ENCODE data around the gene SLC44A3.

SLC44A3 gene

GRCh38 chr1:94819238-94819944, 766 bp upstream of the SLC44A3 start:
- no peak for TF ChIP-seq CTCF (IDR thresholded peaks at IDR 0.05; ENCODE audit: low read depth, low read length, missing control alignments)
- no peak overlapping the region for H3K4me3 ChIP-seq (ENCODE audit: low read depth, low read length)
- no peak for DNase-seq (ENCODE audit: low read depth)

GRCh38 chr1:94820936-94821335, 779 bp downstream of the SLC44A3 start:
- no peak for TF ChIP-seq CTCF (IDR thresholded peaks at IDR 0.05; ENCODE audit: low read depth, low read length, missing control alignments)
- no peak for DNase-seq (ENCODE audit: low read depth)
- no peak overlapping the region for H3K4me3 ChIP-seq (ENCODE audit: low read depth, low read length)

GRCh38 chr1:94821636-94822305, 1.6 kb downstream of the SLC44A3 start:
- no peak overlapping the region for H3K4me3 ChIP-seq (ENCODE audit: low read depth, low read length)
- TF ChIP-seq CTCF (IDR thresholded peaks at IDR 0.05; ENCODE audit: low read depth, low read length, missing control alignments): no peak
- DNase-seq (ENCODE audit: low read depth): no peak

- TF ChIP-seq CTCF (IDR thresholded peaks at IDR 0.05; ENCODE audit: low read depth, low read length, missing control alignments): no peak
- no peak for DNase-seq (ENCODE audit: low read depth)
- no peak overlapping the region for H3K4me3 ChIP-seq (ENCODE audit: low read depth, low read length)
Measured at GRCh38 chr1:94823116-94823515, 3.0 kb downstream of the SLC44A3 start.

- no peak overlapping the region for H3K4me3 ChIP-seq (ENCODE audit: low read depth, low read length)
- no peak for TF ChIP-seq CTCF (IDR thresholded peaks at IDR 0.05; ENCODE audit: low read depth, low read length, missing control alignments)
- DNase-seq (ENCODE audit: low read depth): no peak
Measured at GRCh38 chr1:94825936-94826335, 5.8 kb downstream of the SLC44A3 start.

GRCh38 chr1:94827434-94827833, 7.3 kb downstream of the SLC44A3 start:
- TF ChIP-seq CTCF (IDR thresholded peaks at IDR 0.05; ENCODE audit: low read depth, low read length, missing control alignments): no peak
- DNase-seq (ENCODE audit: low read depth): no peak
- no peak overlapping the region for H3K4me3 ChIP-seq (ENCODE audit: low read depth, low read length)

GRCh38 chr1:94828251-94828650, 8.1 kb downstream of the SLC44A3 start:
- no peak overlapping the region for H3K4me3 ChIP-seq (ENCODE audit: low read depth, low read length)
- DNase-seq (ENCODE audit: low read depth): no peak
- TF ChIP-seq CTCF (IDR thresholded peaks at IDR 0.05; ENCODE audit: low read depth, low read length, missing control alignments): no peak
